Urinary bladder (tissue), 4 donors: ENCODE measurements around the gene JPH4. TPM values are rescaled to one million over a fixed set of nuclear protein-coding genes. Genes with fewer than 3 reads are reported as not detected.

ENCODE experiments used
- DNase-seq: peaks from one replicate; pipeline ENCODE4 v3.0.0-alpha.2; 2015; ENCODE audit errors: extremely low spot score
- H3K27ac ChIP-seq: one replicate; pipeline ENCODE4 v1.5.1; 2013; ENCODE audit warnings: low read depth, mild to moderate bottlenecking, moderate library complexity
- H3K36me3 ChIP-seq: one replicate; pipeline ENCODE4 v1.6.1; 2013; ENCODE audit warnings: mild to moderate bottlenecking, moderate library complexity; ENCODE audit not compliant: insufficient read depth
- H3K4me1 ChIP-seq: one replicate; pipeline ENCODE4 v1.6.1; 2013; ENCODE audit warnings: mild to moderate bottlenecking, moderate library complexity; ENCODE audit not compliant: insufficient read depth
- H3K4me3 ChIP-seq: one replicate; pipeline ENCODE4 v1.5.1; 2013; ENCODE audit warnings: low read depth, low read length
- WGBS: extraction: QIAGEN DNeasy Blood & Tissue Kit; methylation state at CpG from one replicate; pipeline ENCODE4 v1.1.7; 2013; 5-methylcytosine and 5-hydroxymethylcytosine counted together
- polyA plus RNA-seq: library from polyadenylated mRNA; stranded (reverse); fragments of 200-250 nt; gene quantifications from one replicate; pipeline ENCODE4 v1.2.3, GENCODE V29; 2013
- total RNA-seq: library from RNA; depleted of rRNA; stranded (reverse); fragments of >200 nt; gene quantifications from one replicate; pipeline ENCODE4 v1.2.3, GENCODE V29; 2014
- donor health status: healthy with polysubstance abuse.
- donor health status: healthy.

The JPH4 gene
- total and polyA plus RNA-seq, 2 donors, result 2.5 to 2.7 TPM

GRCh38 chr14:23580948-23581281 is 2.3 kb upstream of the JPH4 start:
- no peak for DNase-seq
- H3K36me3 ChIP-seq, result no peaks in the 10 kb centered on the region
- WGBS, result 88% methylated on average over 8 of the region's 8 CpGs
- H3K27ac ChIP-seq, result no peak overlapping the region
- no peak overlapping the region for H3K4me3 ChIP-seq
- peaks cover 3% of the 10 kb centered on the region for H3K4me1 ChIP-seq

DNA sequence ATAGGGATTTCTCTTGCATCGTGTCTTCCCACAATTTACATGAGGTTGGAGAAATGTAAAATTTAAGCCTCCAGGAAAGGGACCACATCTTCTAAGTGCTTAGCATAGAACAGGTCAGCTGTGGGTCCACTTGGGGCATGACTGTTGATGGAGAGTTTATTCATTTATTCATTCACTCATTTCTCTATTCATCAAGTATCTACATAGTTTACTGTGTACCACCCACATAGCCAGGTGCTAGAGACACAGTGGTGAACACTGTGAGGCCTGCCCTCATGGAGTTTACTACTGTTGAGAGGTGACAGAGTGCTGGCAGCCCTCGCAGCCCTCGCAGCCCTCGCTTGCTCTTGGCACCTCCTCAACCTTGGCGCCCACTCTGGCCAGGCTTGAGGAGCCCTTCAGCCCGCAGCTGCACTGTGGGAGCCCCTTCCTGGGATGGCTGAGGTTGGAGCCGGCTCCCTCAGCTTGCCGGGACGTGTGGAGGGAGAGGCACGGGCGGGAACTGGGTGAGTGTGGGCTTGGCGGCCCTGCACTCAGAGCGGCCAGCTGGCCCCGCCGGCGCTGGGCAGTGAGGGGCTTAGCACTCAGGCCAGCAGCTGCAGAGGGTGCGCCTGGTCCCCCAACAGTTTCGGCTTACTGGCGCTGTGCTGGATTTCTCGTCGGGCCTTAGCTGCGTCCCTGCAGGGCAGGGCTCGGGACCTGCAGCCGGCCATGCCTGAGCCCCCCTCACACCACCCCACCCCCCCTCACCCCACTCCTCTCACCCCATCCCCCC is 1.7 kb upstream of the JPH4 start:
- H3K4me3 ChIP-seq, result no peak overlapping the region
- no peak overlapping the region for H3K27ac ChIP-seq
- H3K4me1 ChIP-seq, result peaks cover 3% of the 10 kb centered on the region
- H3K36me3 ChIP-seq, result no peaks in the 10 kb centered on the region
- WGBS, result 85% methylated on average over 24 of the region's 24 CpGs
- DNase-seq, result no peak

- no peaks in the 10 kb centered on the region for H3K36me3 ChIP-seq
- no peak overlapping the region for H3K4me3 ChIP-seq
- DNase-seq, result no peak
- peaks cover 3% of the 10 kb centered on the region for H3K4me1 ChIP-seq
- H3K27ac ChIP-seq, result no peak overlapping the region
Observed at GRCh38 chr14:23579739-23580138, 1.1 kb upstream of the JPH4 start.

DNA sequence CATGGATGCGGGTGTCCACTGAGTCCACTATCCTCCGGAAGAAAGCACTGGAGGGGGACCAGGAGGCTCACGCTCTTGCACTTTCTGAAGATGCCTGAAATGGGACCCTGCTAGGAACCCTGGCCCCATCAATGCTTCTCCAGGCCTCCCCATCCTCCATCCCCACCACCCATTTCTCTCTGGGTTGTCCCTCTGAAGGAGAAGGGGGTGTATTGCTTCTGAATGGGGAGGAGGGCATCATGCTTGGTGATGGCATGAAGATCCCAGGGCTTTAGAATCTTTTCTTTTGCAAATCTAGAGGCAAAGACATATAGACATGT is 681 bp upstream of the JPH4 start:
- Histone ChIP-seq H3K4me1 (peaks cover 3% of the 10 kb centered on the region), H3K4me3 (no peak overlapping the region), H3K27ac (no peak overlapping the region), H3K36me3 (no peaks in the 10 kb centered on the region)
- 41% methylated on average over 3 of the region's 3 CpGs for WGBS
- DNase-seq, result no peak

GRCh38 chr14:23577710-23578392 is 739 bp downstream of the JPH4 start:
- no peak for DNase-seq
- no peak overlapping the region for H3K27ac ChIP-seq
- 3% methylated on average over 24 of the region's 24 CpGs for WGBS

GRCh38 chr14:23577004-23577681 is 1.4 kb downstream of the JPH4 start:
- H3K4me3 ChIP-seq, result peak overlapping the region; percentile 38
- H3K4me1 ChIP-seq, result peaks cover 3% of the 10 kb centered on the region
- no peaks in the 10 kb centered on the region for H3K36me3 ChIP-seq
- no peak for DNase-seq
- no peak overlapping the region for H3K27ac ChIP-seq
- 2% methylated on average over 67 of the region's 67 CpGs for WGBS

More at GRCh38 chr14:23577710-23578392, 739 bp downstream of the JPH4 start:
- Histone ChIP-seq H3K4me3 (no peak overlapping the region), H3K4me1 (peaks cover 3% of the 10 kb centered on the region), H3K36me3 (no peaks in the 10 kb centered on the region)

- 70% methylated on average over 5 of the region's 5 CpGs for WGBS
- no peak for DNase-seq
- H3K27ac ChIP-seq, result no peak overlapping the region
Observed at GRCh38 chr14:23573384-23574015, 5.1 kb downstream of the JPH4 start.

DNA sequence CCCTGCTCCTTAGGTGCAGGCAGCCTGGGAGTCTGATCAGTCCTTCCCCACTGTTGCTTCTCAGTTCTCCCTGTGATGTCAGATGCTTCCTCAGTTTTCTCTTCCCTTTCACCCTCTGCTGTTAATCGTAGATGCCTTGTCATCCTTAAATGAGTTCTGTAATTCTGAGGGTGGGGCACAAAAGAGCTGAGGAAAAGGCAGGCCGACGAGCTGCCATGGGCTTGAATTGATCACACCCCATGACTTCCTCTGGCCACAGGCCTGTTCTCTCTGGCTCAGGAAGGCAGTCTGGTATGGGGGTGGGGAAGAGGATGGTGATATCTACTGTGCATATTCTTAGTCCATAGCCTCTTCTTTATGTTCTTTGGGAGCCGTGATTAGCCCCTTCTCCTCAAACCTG is 5.8 kb downstream of the JPH4 start:
- no peak overlapping the region for H3K27ac ChIP-seq
- no peak for DNase-seq
- no peaks in the 10 kb centered on the region for H3K36me3 ChIP-seq
- H3K4me3 ChIP-seq, result no peak overlapping the region
- H3K4me1 ChIP-seq, result peaks cover 3% of the 10 kb centered on the region
- 49% methylated on average over 4 of the region's 4 CpGs for WGBS

More at GRCh38 chr14:23573384-23574015, 5.1 kb downstream of the JPH4 start:
- Histone ChIP-seq H3K4me3 (no peak overlapping the region), H3K4me1 (peaks cover 3% of the 10 kb centered on the region), H3K36me3 (no peaks in the 10 kb centered on the region)

DNA sequence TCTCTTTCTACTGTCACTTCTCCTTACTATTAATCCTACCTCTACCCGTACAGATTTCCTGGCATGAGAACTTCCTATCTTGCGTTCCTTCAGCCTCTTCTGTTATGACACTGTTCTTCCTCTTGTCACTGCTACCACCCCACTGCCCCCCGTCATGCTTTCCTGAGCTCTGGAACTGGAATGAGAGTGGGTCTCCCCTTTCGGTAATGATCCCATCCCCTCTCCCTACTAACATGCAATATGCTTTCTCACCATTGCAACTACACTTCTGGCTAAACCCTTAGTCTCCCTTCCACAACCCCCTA is 6.1 kb downstream of the JPH4 start:
- H3K4me3 ChIP-seq, result no peak overlapping the region
- WGBS, result 58% methylated on average over 4 of the region's 4 CpGs
- no peak for DNase-seq
- peaks cover 3% of the 10 kb centered on the region for H3K4me1 ChIP-seq
- H3K36me3 ChIP-seq, result no peaks in the 10 kb centered on the region
- H3K27ac ChIP-seq, result no peak overlapping the region

GRCh38 chr14:23571701-23572523 is 6.7 kb downstream of the JPH4 start:
- Histone ChIP-seq H3K27ac (no peak overlapping the region), H3K4me1 (peaks cover under 1% of the 10 kb centered on the region), H3K4me3 (no peak overlapping the region), H3K36me3 (no peaks in the 10 kb centered on the region)
- DNase-seq, result no peak
- WGBS, result 55% methylated on average over 14 of the region's 14 CpGs

GRCh38 chr14:23570806-23571483 is 7.6 kb downstream of the JPH4 start:
- WGBS, result 78% methylated on average over 23 of the region's 23 CpGs
- DNase-seq, result no peak
- no peaks in the 10 kb centered on the region for H3K36me3 ChIP-seq

DNA sequence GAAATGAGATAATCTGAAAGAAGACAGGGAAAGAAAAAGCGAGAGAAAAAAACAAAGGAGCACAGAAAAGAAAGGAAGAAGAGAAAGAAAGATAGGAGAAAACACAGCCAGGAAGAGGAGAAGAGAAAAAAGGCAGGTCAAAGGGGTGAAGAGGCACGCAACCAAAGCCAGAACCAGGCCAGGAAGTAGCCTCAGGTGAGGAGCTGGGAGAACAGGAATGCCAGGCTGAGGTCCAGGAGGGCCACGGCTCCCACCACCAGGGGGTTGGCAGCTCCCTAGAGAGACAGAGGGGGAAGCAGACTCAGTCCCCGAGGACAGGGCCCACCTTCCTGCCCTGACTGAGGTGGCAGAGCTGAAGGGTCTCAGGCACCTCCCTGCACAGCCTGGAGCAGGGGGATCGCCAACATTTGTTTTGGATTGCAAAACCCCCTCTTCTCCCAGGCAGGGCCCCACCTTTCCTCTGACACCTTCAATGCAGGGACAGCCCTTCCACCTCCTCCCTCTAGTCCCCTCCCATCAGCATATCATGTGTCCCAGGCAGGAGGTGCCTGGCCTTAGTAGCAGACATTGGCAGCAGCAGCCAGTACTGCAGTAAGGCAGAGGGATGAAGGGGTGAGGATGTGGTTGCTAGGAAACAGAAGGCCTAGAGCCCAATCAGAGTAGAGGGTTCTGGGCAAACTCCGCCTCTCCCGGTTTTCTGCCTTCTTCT is 9.0 kb downstream of the JPH4 start:
- Histone ChIP-seq H3K27ac (peak overlapping the region; percentile 65), H3K4me1 (no peaks in the 10 kb centered on the region), H3K4me3 (no peak overlapping the region), H3K36me3 (no peaks in the 10 kb centered on the region)
- DNase-seq, result no peak
- 58% methylated on average over 7 of the region's 7 CpGs for WGBS

More at GRCh38 chr14:23570806-23571483, 7.6 kb downstream of the JPH4 start:
- no peak overlapping the region for H3K4me3 ChIP-seq
- no peak overlapping the region for H3K27ac ChIP-seq
- H3K4me1 ChIP-seq, result no peaks in the 10 kb centered on the region
